Hindlimb muscle (tissue), 1 donor: ENCODE measurements around the gene TBX5. TPM values are rescaled to one million over a fixed set of nuclear protein-coding genes. Genes with fewer than 3 reads are reported as not detected.

ENCODE experiments used
- DNase-seq: peaks from one replicate; pipeline ENCODE4 v3.0.0-alpha.2; 2013
- polyA plus RNA-seq: library from polyadenylated mRNA; unstranded; fragments of 120-200 nt; gene quantifications from one replicate; pipeline ENCODE4 v1.2.1, GENCODE V29; 2013; ENCODE audit not compliant: insufficient read length

TBX5 gene
- polyA plus RNA-seq, 1 donor, result 0.43 TPM

- no peak for DNase-seq
These were observed 24.4 kb upstream of the TBX5 start for GRCh38 chr12:114430306-114430705.

- no peak for DNase-seq
These were observed 19.2 kb upstream of the TBX5 start for GRCh38 chr12:114425031-114425626.

- DNase-seq, result no peak
These were observed 15.0 kb upstream of the TBX5 start for GRCh38 chr12:114420944-114421335.

GRCh38 chr12:114420182-114420943 lies 14.4 kb upstream of the TBX5 start:
- no peak for DNase-seq

- DNase-seq, result no peak
These were observed 10.1 kb upstream of the TBX5 start for GRCh38 chr12:114416028-114416427.

GRCh38 chr12:114415525-114415868 lies 9.6 kb upstream of the TBX5 start:
- no peak for DNase-seq

- DNase-seq, result no peak
These were observed 9.1 kb upstream of the TBX5 start for GRCh38 chr12:114414866-114415524.

GRCh38 chr12:114414031-114414865 lies 8.3 kb upstream of the TBX5 start:
- no peak for DNase-seq

- no peak for DNase-seq
These were observed 7.1 kb upstream of the TBX5 start for GRCh38 chr12:114412825-114413749.

GRCh38 chr12:114412307-114412706 lies 6.4 kb upstream of the TBX5 start:
- no peak for DNase-seq

GRCh38 chr12:114411071-114411837 lies 5.3 kb upstream of the TBX5 start:
- DNase-seq, result no peak

GRCh38 chr12:114409852-114410600 lies 4.1 kb upstream of the TBX5 start:
- DNase-seq, result no peak

GRCh38 chr12:114408886-114409851 lies 3.2 kb upstream of the TBX5 start:
- no peak for DNase-seq

- no peak for DNase-seq
These were observed 2.5 kb upstream of the TBX5 start for GRCh38 chr12:114408471-114408885.

- DNase-seq, result no peak
These were observed 2.0 kb upstream of the TBX5 start for GRCh38 chr12:114407842-114408411.

GRCh38 chr12:114406984-114407841 lies 1.3 kb upstream of the TBX5 start:
- no peak for DNase-seq

- DNase-seq, result no peak
These were observed 506 bp upstream of the TBX5 start for GRCh38 chr12:114406316-114406983.
